HG03520 (cell line): ENCODE measurements around the gene ZNF750.

Experiments
- ATAC-seq: cut with Tn5 transposase; IDR thresholded peaks from one replicate; pipeline ENCODE4 v1.9.1; 2021; ENCODE audit warnings: mild to moderate bottlenecking, moderate library complexity; ENCODE audit not compliant: unreplicated experiment

Gene ZNF750

DNA sequence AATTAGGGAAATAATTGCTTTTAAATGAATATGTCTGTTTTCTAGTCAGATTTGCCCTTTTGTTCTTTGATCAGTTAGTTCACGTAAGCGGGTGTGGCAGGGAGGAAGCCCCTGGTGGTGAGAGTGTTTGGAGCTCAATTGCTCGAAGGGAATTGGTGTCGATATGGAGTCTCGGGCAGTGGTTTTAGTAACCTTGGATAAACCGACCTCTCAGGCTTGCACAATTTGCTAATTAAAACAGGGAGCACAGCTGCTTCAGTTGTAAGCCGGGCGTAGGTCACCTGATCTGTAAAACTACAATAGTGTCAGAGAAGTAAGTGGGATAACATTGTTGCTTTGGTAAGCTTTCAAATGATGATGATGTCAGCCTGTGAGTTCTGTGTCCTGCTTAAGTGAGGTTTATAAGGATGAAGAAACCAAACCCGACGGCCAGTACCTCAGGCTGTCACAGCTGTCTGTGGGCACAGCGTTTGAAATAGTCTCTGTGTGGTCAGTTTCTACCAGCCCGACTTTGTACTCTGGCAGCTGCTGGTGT is 2.9 kb downstream of the ZNF750 start:
- no peak for ATAC-seq

- ATAC-seq, result no peak
Measured at GRCh38 chr17:82835766-82836512, 3.9 kb downstream of the ZNF750 start.

DNA sequence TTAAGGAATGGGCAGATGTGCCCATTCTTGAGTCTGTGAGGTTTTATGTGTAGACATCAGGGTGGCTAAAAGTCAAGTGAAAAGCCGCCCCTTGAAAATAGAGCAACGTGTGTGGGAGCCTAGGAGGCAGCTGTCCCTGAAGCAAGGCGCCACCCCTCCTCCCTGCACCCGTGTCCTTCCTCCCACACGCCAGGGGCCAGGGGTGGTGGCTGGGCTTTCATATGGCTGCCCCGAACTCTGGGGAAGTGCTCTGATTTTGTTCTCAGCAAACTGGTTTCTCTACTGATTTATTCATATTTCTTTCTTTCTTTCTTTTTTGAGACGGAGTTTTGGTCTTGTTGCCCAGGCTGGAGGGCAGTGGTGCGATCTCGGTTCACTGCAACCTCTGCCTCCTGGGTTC is 4.7 kb downstream of the ZNF750 start:
- no peak for ATAC-seq

GRCh38 chr17:82832881-82833475 is 6.8 kb downstream of the ZNF750 start:
- no peak for ATAC-seq

GRCh38 chr17:82832411-82832810 is 7.4 kb downstream of the ZNF750 start:
- ATAC-seq, result no peak

GRCh38 chr17:82831818-82832200 is 8.0 kb downstream of the ZNF750 start:
- ATAC-seq, result no peak

- ATAC-seq, result no peak
Measured at GRCh38 chr17:82831041-82831817, 8.6 kb downstream of the ZNF750 start.

GRCh38 chr17:82830249-82830661 is 9.6 kb downstream of the ZNF750 start:
- ATAC-seq, result no peak

GRCh38 chr17:82828875-82829487 is 10.8 kb downstream of the ZNF750 start:
- no peak for ATAC-seq

- no peak for ATAC-seq
Measured at GRCh38 chr17:82826956-82827355, 12.9 kb downstream of the ZNF750 start.

DNA sequence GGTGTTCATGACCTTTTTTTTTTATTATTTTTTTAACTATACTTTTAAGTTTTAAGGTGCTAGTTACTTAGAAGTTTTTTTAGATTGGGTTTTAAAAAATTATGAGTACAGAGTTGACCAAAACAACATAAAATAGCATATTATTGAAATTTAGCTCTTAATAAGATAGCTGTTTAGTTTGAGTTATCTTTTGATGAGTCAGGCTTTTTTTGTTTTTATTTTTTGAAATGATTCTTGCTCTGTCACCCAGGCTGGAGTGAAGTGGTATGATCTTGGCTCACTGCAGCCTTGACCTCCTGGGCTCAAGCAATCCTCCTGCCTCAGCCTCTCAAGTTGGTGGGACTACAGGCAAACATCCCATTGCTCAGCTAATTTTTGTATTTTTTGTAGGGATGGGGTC is 13.6 kb downstream of the ZNF750 start:
- ATAC-seq, result no peak

DNA sequence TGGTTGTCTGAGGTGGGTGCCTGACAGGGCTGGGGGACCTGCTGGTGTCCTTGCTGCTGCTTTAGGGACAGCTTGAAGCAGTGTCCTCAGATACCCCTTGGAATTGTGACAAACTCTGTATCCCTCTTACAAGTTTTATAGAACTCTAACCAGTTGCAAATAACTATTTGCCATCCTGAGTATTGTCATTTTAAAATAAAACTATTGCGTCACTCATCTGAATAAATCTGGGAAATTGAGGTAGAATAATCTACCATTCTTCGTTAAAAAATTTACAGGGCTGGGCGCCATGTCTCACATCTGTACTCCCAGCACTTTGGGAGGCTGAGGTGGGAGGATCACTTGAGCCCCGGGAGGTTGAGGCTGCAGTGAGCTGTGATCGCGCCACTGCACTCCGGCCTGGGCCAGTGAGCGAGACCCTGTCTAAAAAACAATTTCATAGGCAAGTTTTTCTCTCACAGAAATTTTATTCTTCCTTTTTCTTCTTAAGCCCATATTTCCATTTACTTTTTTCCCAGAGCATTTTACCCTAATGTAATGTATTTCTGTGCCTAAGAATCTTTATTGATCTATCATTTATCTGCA is 14.2 kb downstream of the ZNF750 start:
- ATAC-seq, result no peak

DNA sequence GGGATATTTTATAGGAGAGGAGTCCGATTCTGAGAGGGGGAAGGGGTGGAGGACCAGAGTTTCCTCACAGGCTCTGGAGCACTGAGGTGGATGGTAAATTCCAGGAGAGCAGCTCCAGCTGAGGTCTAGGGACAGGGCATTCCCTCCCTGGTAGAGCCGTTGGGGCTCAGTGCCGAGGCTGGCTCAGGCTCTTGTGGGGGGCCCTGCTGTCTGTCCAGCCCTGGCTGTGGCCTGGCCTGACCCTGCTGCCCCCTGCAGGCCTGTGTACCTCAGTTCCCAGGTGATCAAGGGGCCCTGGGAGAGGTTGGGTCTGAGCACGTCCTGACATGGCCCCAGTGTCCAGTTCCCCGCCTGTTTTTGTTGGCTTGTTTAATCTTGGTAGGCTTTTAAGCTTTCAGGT is 16.8 kb downstream of the ZNF750 start:
- ATAC-seq, result no peak

DNA sequence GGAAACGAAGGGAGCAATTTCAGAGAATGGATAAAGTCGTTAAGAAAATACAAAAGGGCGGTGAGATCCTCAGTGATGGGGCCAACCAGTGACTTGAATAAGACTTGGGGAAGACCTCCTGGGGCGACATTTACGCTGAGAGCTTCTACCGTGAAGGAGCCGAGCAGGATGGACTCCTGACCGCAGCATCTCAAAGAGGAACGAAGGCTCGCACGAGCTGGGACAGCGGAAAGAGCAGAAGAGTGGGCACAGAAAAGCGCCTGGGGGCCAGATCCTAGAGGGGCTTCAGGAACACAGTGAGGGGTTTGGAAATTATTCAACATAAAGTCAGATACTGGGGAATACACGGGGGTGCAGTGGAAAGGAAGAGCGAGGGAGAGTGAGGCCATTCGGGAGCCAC is 17.5 kb downstream of the ZNF750 start:
- no peak for ATAC-seq

DNA sequence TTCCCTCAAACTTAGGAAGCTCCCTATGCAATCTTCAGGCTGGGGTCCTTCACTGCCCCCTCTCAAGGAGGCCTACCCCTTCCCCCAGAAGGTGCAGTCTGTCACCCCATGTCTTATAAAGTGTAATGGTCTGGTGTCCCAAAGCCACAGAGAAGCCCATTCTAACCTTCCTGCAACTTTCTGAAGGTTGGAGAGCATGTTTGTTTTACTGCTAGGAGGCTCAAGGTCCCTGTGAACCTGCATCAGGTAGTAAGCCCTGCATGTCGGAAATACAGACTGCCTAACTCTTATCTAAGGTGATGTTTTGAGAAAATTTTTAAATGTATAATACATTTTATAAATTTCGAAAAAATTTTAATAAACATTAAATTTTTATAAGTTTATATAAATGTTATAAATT is 18.3 kb downstream of the ZNF750 start:
- no peak for ATAC-seq

GRCh38 chr17:82820278-82821251 is 19.3 kb downstream of the ZNF750 start:
- ATAC-seq, result no peak

GRCh38 chr17:82817947-82818346 is 21.9 kb downstream of the ZNF750 start:
- no peak for ATAC-seq

DNA sequence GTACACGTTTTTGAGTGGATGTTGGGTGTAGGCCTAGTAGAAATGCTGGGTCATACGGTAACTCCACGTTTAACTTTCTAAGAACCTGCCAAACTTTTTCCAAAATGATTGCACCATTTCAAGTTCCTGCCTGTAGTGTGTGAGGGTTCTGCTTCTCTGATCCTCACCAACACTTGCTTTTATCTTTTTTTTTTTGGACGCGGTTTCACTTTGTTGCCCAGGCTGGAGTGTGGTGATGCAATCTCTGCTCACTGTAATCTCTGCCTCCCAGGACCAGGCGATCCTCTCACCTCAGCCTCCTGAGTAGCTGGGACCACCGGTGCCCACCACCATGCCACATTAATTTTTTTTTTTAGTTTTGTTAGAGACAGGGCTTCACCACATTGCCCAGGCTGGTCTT is 23.5 kb downstream of the ZNF750 start:
- ATAC-seq, result no peak

GRCh38 chr17:82815790-82816305 is 24.0 kb downstream of the ZNF750 start:
- no peak for ATAC-seq

DNA sequence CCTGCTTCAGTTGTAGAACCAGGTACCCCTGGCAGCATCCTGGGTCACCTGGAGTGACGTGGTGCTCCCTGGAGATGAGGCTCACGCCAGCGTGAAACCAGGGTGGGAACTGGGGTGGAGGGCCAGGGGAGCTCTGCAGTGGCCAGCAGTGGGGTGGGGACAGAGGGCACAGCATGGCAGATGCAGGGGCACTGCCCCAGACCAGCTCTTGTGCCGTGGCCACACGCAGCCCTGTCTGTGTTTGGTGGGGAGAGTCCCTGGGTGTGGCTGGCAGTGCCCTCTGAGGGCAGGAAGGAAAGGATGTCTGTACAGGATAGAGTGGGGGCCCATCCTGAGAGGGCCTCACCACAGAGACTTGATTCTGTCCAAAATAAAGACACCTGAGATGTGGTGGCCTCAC is 24.5 kb downstream of the ZNF750 start:
- ATAC-seq, result no peak
